ENCODE data around the gene OR2AE1. TPM values are rescaled to one million over a fixed set of nuclear protein-coding genes. Genes with fewer than 3 reads are reported as not detected.

The OR2AE1 gene, protein sequence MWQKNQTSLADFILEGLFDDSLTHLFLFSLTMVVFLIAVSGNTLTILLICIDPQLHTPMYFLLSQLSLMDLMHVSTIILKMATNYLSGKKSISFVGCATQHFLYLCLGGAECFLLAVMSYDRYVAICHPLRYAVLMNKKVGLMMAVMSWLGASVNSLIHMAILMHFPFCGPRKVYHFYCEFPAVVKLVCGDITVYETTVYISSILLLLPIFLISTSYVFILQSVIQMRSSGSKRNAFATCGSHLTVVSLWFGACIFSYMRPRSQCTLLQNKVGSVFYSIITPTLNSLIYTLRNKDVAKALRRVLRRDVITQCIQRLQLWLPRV
- total RNA-seq (2022; extraction: Qiagen RNA extraction; ENCODE audit: low read depth): not detected in 5 replicates

DNA sequence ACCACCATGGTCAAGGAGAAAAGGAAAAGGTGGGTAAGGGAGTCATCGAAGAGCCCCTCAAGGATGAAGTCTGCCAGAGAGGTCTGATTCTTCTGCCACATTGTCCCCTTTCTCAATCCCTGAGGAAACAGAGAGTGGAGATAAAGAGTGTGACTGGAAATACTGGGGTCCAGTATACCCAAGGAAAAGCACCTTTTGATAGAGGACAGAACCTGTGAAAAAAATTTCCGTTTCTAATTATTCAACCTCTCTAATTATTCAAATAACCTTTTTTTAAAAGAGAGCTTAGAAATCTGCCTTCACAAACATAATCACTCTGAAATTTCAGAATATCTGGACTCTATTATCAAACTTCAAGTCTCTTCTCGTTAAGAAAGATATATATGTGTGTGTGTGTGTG, at the start of gene OR2AE1:
Gene OR2AE1 (minus strand): TSS at position 101 of the 400 bp plus-strand sequence. CDS start 0 bp downstream, at position 101.

DNA sequence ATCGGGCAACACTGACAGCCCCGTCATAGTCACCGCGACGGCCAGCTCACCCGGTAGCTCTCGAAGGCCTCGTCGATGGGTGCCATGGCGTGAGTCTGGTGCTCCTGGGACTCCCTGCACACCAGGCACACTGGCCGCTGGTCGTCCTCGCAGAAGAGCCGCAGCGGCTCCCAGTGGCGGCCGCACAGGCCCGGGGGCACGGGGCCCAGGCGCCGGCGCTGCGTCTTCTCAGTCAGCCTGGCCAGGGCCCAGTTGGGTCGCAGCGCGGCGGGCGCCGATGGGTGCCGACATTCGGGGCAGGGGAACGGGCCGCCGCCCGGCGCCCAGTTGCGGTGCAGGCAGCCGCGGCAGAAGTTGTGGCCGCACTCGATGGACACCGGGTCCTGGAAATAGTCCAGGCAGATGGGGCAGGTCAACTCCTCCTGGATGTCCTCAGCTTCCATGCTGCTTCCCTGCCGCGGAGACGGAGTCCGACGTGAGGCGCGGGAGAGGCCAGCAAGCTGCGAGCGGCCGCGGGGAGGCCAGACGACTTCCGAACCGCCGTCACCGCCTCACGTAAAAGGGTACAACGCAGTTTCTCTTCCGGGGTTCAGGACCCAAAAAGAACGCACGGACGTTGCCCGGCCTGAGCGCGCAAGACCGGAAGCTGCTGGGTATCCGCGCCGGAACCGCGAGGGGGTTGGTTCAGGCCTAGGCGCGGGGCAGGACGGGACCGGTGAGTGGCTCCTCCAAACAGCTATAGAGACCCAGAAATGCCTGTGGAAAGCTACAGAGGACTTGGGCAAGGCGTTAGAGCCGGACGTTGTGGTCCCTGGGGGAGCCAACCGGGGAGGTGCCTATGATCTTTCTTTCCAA, 42.4 kb upstream of the OR2AE1 start, which contains the start of gene TRIM4:
Gene TRIM4 (minus strand): TSS at position 572 of the 855 bp plus-strand sequence. CDS start 129 bp downstream, at position 443.

Other genes starting within 250 kb of the OR2AE1 start
- gene CYP3A5, start 197.0 kb downstream of the OR2AE1 start, total RNA-seq (2022; extraction: Qiagen RNA extraction; ENCODE audit: low read depth): 0.91 to 1.6 TPM (median 1.4 TPM) in 5 replicates
- gene CYP3A7, start 141.8 kb downstream of the OR2AE1 start, total RNA-seq (2022; extraction: Qiagen RNA extraction; ENCODE audit: low read depth): not detected in 5 replicates
- 0.06 to 0.09 TPM in 2 of 5 replicates, not detected in the others for gene CYP3A4, start 92.8 kb downstream of the OR2AE1 start, total RNA-seq (2022; extraction: Qiagen RNA extraction; ENCODE audit: low read depth)
- not detected in 5 replicates for gene CYP3A43, start 49.0 kb downstream of the OR2AE1 start, total RNA-seq (2022; extraction: Qiagen RNA extraction; ENCODE audit: low read depth)
- 24.7 to 26.5 TPM (median 25.3 TPM) in 5 replicates for gene TRIM4, start 42.5 kb upstream of the OR2AE1 start, total RNA-seq (2022; extraction: Qiagen RNA extraction; ENCODE audit: low read depth)
- gene GJC3, start 52.6 kb upstream of the OR2AE1 start, total RNA-seq (2022; extraction: Qiagen RNA extraction; ENCODE audit: low read depth): 0.12 to 0.43 TPM (median 0.23 TPM) in 4 of 5 replicates, not detected in the other
- not detected in 5 replicates for gene AZGP1, start 99.0 kb upstream of the OR2AE1 start, total RNA-seq (2022; extraction: Qiagen RNA extraction; ENCODE audit: low read depth)
- 6.8 to 10.2 TPM (median 9.1 TPM) in 5 replicates for gene ZKSCAN1, start 138.6 kb upstream of the OR2AE1 start, total RNA-seq (2022; extraction: Qiagen RNA extraction; ENCODE audit: low read depth)
- 9.7 to 11.0 TPM (median 10.2 TPM) in 5 replicates for gene ZSCAN21, start 172.7 kb upstream of the OR2AE1 start, total RNA-seq (2022; extraction: Qiagen RNA extraction; ENCODE audit: low read depth)
- 20.3 to 23.8 TPM (median 21.1 TPM) in 5 replicates for gene ZNF3, start 204.7 kb upstream of the OR2AE1 start, total RNA-seq (2022; extraction: Qiagen RNA extraction; ENCODE audit: low read depth)
- 151 to 191 TPM (median 180 TPM) in 5 replicates for gene COPS6, start 211.9 kb upstream of the OR2AE1 start, total RNA-seq (2022; extraction: Qiagen RNA extraction; ENCODE audit: low read depth)
- 221 to 243 TPM (median 236 TPM) in 5 replicates for gene MCM7, start 224.4 kb upstream of the OR2AE1 start, total RNA-seq (2022; extraction: Qiagen RNA extraction; ENCODE audit: low read depth)
- gene AP4M1, start 224.6 kb upstream of the OR2AE1 start, total RNA-seq (2022; extraction: Qiagen RNA extraction; ENCODE audit: low read depth): 12.9 to 15.9 TPM (median 14.6 TPM) in 5 replicates
- 57.2 to 64.6 TPM (median 62.0 TPM) in 5 replicates for gene TAF6, start 242.3 kb upstream of the OR2AE1 start, total RNA-seq (2022; extraction: Qiagen RNA extraction; ENCODE audit: low read depth)
- 7.9 to 11.7 TPM (median 9.9 TPM) in 5 replicates for gene CNPY4, start 242.6 kb upstream of the OR2AE1 start, total RNA-seq (2022; extraction: Qiagen RNA extraction; ENCODE audit: low read depth)
- gene MBLAC1, start 249.9 kb upstream of the OR2AE1 start, total RNA-seq (2022; extraction: Qiagen RNA extraction; ENCODE audit: low read depth): 2.0 to 3.1 TPM (median 2.6 TPM) in 5 replicates